Measurements from ENCODE around the gene TRAPPC5. TPM values are rescaled to one million over a fixed set of nuclear protein-coding genes. Genes with fewer than 3 reads are reported as not detected.

Gene TRAPPC5
- total and polyA plus RNA-seq, 2 experiments from 2014 or later: 78.3 to 252 TPM

DNA sequence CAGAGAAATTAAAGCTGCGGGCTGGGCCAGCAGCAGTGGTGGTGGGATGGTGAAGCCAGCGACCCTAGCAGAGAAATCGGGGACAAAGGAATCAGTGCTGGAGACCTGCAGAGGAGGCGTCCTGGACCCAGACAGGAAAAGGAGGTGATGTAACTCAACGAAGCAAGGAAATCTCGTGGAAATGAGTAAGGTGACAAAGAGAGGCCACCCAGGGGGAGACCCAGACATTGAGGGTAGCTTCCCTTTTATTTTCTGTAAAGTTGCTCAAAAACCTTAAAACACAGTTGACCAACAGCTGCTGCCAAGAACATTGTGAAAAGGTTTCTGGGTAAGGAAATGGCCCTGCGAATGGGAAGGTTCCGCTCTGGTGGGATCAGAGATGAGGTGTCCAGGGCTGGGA, 25.1 kb upstream of the TRAPPC5 start:
- Histone ChIP-seq H3K4me3 (no peak overlapping the region), H3K4me2 (no peak overlapping the region), H3K27ac (ENCODE audit: low read depth) (no peak overlapping the region), H3K79me2 (replicated peaks; ENCODE audit: insufficient read depth) (no peaks in the 10 kb centered on the region), H3K9me2 (ENCODE audit: insufficient read depth) (no peaks in the 10 kb centered on the region), H4K20me1 (replicated peaks; ENCODE audit: insufficient read depth) (no peaks in the 10 kb centered on the region), H3K4me1 (ENCODE audit: insufficient read depth) (no peaks in the 10 kb centered on the region), H2AFZ (no peak overlapping the region), H3K36me3 (ENCODE audit: insufficient read depth) (no peaks in the 10 kb centered on the region), H3F3A (replicated peaks; ENCODE audit: low read depth) (no peaks in the 10 kb centered on the region), H3K27me3 (ENCODE audit: insufficient read depth) (peaks cover 27% of the 10 kb centered on the region)
- Mint-ChIP-seq H3K4me1 (peaks cover 7% of the 10 kb centered on the region; the same call in 1 of the 3 replicates), H3K36me3 (ENCODE audit: low read depth) (no peaks in the 10 kb centered on the region), H3K4me3 (no peak overlapping the region), H3K27ac (no peak overlapping the region), H3K27me3 (ENCODE audit: insufficient read depth, low read depth, poor library complexity) (peaks cover 29% of the 10 kb centered on the region), H3K9me3 (no peaks in the 10 kb centered on the region)
- no peak for ATAC-seq
- TF ChIP-seq ZNF331 (CRISPR knock-in tag; IDR thresholded peaks at IDR 0.05; ENCODE audit: low read depth): no peak
- no peak for TF ChIP-seq ZNF114 (CRISPR knock-in tag; IDR thresholded peaks at IDR 0.05)
- TF ChIP-seq STAT1 (IDR thresholded peaks at IDR 0.05; ENCODE audit: unreplicated experiment): no peak
- no peak for TF ChIP-seq JUNB (IDR thresholded peaks at IDR 0.05; ENCODE audit: unreplicated experiment)
- TF ChIP-seq EZH2 (IDR thresholded peaks at IDR 0.05; ENCODE audit: low read depth, unreplicated experiment): no peak
- TF ChIP-seq REST (IDR thresholded peaks at IDR 0.05; ENCODE audit: unreplicated experiment): no peak
- no peak for TF ChIP-seq POLR2AphosphoS5 (IDR thresholded peaks at IDR 0.05; ENCODE audit: low read depth)
- no peak for TF ChIP-seq NANOG (IDR thresholded peaks at IDR 0.05; ENCODE audit: borderline replicate concordance)
- TF ChIP-seq CREB1 (CRISPR knock-in tag; IDR thresholded peaks at IDR 0.05; ENCODE audit: low read depth): no peak
- no peak for TF ChIP-seq ZNF462 (CRISPR knock-in tag; IDR thresholded peaks at IDR 0.05)
- TF ChIP-seq, protein P1, sequence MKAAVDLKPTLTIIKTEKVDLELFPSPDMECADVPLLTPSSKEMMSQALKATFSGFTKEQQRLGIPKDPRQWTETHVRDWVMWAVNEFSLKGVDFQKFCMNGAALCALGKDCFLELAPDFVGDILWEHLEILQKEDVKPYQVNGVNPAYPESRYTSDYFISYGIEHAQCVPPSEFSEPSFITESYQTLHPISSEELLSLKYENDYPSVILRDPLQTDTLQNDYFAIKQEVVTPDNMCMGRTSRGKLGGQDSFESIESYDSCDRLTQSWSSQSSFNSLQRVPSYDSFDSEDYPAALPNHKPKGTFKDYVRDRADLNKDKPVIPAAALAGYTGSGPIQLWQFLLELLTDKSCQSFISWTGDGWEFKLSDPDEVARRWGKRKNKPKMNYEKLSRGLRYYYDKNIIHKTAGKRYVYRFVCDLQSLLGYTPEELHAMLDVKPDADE (IDR thresholded peaks at IDR 0.05): no peak
- no peak for TF ChIP-seq CTCF (conservative IDR thresholded peaks at IDR 0.05; ENCODE audit: low read depth in 2 of 2)
- no peak for TF ChIP-seq EZH2phosphoT487 (IDR thresholded peaks at IDR 0.05; ENCODE audit: unreplicated experiment)
- DNase-seq (ENCODE audit: low spot score): no peak
